CD1c-positive myeloid dendritic cell (primary cell): ENCODE measurements around the gene ARHGAP40.
A peak's percentile ranks its signal among the peaks of the same experiment; 100 is the strongest.

ENCODE experiments used
- DNase-seq: peaks from one replicate; pipeline ENCODE4 v3.0.0-alpha.2; 2016; ENCODE audit errors: extremely low spot score

The ARHGAP40 gene

DNA sequence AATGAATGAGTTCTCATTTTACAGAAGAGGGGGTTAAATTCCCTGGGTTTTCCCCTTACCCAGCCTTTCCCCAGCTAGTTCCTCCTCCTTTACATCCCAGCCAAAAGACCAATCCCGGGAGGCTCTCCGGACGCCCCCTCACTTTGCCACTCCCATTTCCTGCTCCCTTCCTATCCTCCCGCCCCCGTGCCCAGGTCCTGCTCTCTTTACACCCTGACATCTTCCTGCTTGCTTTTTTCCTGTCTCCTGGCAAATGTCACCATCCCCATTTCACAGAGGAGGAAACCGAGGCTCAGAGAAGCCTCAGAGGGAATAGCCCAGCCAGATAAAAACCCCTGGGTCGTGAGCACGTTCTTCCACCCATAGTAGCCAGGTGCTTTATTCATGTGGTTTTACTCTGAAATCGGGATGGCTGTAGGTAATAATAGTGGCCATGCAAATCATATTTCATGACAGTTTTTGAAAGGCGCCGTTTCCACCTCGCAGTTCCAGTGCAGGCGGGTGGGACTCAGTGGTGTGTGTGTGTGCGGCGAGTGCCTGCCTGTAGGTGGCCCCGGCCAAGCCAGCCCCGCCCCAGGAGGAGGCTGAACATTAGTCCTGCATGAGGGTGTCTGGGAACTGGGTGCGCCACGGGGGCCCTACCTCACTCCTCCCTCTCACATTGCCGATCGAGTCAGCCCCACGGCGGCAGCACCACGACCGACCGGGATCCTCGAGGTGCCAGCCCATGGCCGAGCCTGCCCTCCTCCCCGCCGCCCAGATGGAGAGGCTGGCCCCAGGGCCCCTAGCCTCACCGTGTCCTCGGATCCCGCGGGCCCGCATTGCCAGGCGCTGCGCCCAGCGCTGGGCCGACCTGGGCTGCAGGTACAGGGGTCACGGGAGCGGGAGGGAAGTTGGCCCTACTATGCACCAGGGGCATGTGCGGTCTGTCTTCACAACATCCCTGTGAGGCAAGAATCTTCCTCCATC is at the start of gene ARHGAP40:
TSS of gene ARHGAP40 (plus strand) at position 594 of the 969 bp plus-strand sequence.
- DNase-seq = no peak

DNA sequence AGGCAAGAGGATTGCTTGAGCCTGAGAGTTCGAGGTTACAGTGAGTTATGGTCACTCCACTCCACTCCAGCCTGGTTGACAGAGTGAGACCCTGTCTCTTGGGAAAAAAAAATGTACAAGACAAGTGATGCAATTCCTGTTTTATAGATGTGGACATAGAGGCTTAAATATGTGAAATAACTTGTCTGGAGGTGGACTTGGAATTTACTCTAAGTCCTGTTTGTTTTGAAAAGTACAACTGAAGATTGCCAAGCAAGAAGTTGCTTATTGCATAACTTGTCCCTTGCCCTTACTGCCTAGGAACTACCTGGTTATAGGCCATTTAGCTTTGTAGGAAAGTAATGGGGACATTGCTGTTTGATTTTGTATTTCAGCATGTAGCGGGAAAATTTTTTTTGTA is 46.6 kb upstream of the ARHGAP40 start:
- DNase-seq = no peak

DNA sequence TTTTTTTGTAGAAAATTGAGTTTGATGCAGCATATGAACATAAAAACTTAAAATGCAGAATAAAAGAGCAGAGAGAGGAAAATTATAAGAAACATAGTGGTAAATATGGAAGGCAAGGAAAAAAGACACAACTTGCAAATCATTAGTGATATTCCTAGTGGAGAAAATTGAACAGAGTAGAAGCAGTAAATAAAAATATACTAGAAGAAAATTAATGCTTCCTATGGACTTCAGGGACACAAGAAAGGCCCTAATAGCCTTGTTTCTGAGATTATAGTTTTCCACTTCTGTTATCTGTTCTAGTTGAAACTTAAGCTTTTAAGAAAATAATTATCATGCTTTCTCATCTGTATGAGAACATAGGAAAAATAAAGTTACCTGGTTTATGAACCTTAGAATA is 46.2 kb upstream of the ARHGAP40 start:
- DNase-seq = no peak

DNA sequence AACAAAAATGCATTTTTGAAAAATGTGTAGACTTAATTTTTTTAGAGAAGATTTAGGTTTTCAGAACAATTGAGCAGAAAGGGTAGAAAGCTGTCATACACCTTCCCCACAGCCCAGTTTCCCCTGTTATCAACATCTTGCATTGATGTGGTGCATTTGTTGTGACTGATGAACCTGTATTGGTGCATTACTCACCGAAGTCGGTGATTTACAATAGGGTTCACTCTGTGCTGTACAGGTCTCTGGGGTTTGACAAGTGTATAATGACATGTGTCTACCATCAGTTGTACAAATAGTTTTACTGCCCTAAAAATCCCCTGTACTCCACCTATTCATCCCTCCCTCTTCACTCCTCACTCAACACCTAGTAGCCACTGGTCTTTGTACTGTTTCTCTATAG is 44.4 kb upstream of the ARHGAP40 start:
- DNase-seq = no peak

DNA sequence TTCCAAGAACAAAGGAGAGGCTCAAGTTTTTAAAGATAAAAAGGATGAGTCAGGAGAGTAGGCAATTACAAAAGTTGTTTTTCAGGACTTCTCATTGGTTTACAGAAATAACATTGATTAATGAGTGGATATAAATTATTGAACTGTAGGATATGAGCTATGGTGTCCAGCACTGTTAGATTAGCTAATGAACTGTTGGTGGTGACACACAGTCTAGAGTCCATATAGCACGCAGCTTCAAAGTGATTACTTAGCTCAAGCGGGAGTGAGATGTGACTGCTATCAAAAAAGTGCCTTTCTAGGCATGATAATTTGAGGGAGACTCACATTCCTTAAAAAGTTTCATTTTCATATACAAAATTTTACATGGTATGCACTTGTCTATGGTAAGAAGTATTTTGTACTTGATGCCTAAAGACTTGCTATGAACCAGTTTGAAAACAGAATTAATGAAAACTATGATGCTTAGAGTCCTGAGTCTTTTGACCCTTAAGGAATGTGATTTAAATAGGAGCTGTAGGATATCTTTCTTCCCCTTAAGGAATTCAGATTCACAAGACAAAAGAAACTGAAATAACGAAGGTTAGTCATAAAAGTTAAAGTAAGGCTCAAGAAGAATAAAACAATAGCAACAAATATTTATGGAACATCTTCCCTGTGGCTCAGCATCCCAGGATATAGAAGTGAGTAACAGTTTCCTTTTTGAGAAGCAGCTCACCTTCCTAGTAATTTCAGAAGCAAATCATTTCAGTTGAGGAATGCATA is 42.8 kb upstream of the ARHGAP40 start:
- no peak for DNase-seq

DNA sequence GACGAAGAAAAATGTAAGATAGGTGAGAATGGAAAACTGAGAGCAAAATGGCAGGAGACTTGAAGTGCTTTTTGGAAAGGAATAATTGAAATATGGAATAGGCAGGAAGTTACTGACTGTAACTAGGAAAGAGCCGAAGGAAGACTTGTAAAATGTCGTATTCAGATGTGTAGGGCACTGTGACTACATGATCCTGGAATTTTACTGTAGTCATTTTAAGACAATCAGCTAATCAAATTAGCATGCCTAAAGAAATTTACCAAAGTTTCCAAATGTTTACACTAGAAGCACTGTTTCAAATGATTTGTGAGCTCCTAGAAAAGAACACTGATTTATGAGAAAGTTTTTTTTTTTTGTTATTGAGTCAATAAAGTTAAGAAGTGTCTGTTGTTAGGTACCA is 41.8 kb upstream of the ARHGAP40 start:
- no peak for DNase-seq

DNA sequence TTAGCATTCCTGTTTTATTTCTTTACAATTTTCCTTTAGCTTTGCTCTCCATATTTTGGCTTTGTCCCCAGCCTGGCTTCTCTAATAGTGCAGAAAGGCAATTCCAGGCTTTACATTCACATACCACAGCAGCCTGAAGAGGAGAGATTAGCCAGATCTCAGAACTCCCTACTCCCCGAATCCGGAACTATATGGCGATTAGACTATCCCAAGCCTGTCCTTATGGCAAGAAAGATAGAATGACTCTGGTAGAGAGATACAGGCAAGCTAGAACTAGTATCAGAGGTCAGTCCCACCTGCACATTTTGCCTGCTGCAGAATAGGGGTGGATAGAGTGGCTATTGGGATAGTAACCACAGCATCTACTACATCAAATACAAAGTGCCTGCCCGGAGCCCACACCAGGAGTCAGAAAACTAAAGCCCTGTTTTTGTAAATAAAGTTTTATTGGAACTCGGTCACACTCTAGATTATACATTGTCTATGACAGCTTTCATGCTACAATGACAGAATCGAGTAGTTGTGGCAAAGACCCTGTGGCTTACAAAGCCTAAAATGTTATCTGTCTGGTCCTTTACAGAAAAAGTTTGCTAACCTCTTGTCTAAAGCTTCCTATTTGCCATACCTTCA is 37.7 kb upstream of the ARHGAP40 start:
- DNase-seq = no peak

DNA sequence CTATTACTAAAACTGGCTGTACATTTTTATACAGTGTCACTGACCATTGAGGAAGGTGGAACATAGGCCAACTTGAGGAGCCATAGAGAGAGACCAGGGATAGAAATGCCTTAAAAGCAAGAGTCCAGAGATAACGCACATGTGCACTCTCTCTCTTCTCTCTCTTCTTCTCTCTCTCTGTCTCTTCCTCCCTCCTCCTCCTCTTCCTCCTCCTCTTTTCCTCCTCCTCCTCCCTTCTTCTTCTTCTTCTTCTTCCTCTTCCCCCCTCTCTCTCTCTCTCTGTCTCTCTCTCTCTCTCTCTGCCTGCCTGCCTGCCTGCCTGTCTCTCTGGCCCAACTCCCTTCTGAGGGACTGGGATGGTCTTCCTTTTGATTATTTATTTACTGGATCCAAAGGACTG is 36.9 kb upstream of the ARHGAP40 start:
- DNase-seq = no peak

DNA sequence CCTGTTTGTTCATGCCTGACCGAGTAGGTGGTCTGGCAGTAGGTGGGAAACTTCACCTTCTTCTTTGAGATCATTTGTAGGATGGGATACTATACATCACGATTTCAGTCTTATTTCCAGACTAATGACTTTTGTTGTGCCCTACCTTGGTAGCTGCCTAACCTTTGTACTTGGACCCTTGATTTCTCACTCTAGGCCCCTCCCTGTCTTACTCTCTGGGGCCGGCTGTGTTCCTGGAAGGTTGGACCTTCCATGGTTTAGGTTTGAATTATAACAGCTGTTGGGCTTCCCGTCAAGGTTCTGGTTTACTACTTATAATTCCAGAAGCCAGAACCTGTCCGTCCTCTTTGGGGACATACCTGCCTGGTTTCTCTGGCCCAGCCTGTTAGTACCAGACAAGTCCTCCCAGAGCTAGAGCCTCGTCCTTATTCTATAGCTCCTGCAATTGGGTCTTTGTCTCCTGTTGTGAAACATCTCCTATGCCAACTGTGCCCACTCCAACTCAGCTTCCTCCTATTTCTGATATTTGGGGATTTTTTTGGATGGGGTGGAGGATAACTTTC is 35.5 kb upstream of the ARHGAP40 start:
- DNase-seq = no peak

DNA sequence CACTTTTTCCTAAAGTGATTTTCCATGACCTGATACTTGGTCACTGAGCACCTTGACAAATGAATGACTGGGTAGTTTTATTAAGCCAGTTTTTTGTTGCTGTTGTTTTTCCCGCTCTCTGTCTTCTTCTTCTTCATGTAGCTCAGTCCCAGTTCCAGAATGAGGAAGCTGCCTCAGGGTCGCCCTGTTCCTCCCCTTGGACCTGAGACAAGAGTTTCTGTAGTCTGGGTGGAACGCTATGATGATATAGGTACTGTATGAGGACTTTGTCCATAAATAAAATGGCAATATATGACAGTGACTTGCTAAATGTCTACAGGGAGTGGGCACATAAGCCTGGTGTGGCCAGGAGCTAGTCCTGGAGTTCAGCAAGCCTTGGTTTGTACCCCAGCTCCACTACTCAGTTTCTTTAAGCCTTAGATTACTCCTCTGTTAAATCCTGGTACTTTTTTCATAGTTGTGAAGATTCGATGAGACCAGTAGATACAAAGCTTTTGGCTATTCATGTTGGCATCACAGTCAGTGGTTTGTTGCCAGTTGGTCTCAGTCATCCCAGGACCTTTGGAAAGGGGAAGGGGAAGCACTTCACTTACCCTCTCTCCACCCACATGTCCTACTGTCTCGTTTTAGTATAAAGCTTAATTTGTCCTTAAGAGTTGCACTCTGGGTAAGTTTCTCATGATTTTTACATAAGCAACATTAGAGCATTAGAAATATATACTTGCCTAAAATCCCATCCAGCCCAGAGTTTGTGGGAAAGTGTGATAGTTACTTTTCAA is 31.7 kb upstream of the ARHGAP40 start:
- DNase-seq = peak; percentile 75

DNA sequence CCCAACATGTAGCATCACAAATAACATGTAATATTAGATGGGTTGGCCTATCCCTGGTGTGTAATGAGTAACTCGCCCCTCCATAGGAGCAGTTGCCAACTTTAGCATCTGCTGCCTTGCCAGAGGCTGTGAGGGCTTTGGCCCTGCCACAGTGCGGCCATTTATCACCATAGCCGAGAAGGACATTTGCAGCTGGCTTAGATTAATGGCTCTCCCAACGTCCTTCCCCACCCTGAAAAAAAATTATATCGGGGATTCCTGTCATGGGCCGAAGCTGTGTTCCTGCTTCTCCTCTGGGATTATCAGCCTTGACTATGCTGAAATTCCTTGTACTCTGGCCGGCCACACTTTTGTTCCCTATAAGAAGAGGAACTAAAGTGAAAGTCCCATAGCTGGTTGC is 28.2 kb upstream of the ARHGAP40 start:
- DNase-seq = peak; percentile 11

DNA sequence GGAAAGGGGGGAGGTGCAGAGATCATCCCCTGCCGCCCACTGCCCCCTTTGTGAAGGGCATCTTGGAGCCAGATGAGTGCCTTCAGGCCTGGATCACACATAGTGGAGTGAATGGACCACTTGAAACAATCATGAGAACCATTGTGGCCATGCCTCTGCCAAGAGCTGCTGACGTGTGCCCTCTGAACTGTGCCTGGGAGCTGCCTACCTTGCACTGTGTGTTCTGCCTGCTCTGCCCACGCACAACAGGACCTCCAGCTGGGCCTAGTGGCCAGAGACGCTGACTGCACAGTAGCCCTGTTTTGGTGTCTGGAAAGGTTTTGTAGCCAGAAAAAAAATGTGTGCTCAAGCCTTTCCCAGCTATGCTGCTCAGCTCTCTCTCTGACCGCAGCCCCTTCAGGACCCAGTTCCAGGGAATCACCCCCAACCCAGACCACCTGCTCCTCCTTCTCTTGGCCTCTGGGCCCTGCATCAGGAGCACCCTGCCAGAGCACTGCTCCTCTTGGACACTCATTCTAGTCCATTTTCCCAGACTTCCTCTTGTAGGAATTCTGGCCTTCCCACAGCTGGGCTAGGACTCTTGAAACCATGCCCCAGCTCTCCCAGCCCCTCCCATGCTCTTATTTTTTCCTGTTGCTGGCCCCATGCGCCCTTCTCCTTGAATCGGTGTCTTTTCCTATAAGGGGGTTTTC is 22.2 kb upstream of the ARHGAP40 start:
- DNase-seq = no peak

DNA sequence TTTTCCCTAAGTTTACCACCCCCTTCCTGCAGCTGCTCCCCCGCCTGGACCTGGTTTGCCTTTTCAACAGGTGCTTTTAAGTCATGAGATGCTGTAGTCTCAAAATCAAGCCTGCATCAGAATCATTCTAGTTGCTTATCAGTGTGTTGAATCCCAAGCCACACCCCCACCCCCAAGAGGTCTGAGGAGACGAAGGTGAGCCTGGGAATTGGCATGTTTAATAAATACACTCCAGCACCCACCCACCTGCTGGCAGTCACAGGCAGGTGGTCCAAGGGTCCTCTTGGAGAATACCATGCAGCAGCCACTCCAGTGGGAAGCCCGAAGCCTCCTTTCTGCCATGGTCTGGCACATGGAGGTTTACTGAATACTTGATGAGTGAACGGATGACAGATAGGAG is 21.7 kb upstream of the ARHGAP40 start:
- DNase-seq = no peak

DNA sequence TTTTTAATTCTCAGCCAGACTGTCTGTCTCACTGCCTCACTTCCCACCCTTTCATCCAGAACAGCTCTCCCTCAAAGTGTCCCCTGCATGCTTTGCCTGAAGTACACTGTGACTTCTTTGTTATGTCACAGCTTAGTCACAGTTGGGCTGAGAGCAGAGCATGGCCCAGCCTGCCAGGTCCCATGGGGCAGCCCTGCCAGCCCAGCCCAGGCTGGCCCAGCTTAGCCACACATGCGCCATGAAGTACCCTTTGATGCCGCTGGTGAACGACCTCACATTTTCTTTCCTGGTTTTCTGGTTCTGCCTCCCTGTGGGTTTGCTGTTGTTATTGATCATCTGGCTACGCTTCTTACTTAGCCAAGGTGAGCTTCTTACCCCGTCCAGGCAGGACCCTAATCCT is 20.6 kb upstream of the ARHGAP40 start, which contains the start of gene ADIG:
TSS of gene ADIG (plus strand) at position 185 of the 400 bp plus-strand sequence. CDS start at position 239, 54 bp downstream.
- DNase-seq = no peak

DNA sequence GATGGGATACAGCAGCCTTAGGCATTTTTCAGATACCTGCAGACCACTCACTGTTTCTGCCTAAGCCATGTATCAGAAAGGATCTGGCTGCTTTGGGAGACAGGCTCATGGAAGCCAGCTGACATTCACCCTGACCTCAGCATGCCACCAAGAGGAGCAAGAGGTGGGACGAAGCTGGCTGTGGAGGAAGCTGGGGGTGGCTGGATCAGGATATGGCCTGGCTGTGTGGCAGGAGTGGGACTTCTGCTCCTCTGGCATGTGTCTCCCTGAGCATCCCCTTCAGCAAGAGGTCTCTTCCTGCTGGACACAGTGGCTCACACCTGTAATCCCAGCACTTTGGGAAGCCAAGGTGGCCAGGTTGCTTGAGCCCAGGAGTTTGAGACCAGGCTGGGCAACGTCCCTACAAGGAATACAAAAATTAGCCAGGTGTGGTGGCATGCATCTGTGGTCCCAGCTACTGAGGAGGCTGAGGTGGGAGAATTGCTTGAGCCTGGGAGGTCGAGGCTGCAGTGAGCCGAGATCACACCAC is 19.7 kb upstream of the ARHGAP40 start:
- no peak for DNase-seq

DNA sequence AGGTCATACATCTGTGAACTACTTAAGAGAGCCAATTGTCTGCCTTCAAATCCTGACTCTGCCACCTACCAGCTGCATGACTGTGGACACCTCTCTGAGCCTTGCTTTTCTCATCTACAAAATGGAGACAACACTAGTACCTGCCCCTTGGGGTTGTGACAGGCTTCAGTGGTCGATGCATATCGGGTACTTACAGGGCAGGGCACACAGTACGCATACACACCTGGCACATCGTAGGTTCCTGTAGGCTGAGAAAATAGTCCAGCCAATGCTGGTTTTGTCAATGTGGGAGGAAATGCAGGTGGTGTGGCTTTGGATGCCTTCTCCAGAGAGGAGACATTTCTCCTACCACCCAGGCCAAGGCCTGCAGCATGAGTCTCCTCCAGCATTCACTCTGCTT is 18.3 kb upstream of the ARHGAP40 start:
- DNase-seq = no peak

DNA sequence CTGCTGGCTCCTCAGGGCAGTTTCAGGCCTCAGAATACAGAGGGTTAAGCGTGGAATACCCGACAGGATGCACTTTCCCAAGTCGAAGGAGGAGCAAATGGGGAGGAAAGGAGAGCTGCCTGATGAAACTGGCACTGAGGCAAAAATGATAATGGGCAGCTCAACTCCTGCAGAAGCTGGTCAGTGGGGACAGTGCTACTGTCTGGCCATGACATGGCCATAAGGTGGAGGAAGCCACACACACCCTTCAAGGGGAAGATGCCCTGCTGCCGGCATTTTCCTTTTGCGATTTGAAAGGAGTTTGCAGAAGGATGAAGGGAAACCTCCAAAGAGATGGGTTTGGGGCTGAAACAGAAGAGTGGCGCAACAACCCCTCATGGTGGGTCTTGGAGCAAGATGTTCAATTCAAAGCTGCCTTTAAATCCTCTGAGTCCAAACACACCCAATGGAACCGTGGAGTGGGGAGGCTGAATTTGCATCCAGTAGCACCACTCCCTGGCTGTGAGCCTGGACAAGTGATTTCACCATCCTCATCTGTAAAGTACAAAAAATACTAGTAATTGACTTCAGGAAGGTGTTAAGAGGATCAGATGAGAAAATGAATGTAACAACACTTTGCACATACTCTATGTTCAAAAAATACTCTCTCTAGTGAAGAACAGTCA is 17.4 kb upstream of the ARHGAP40 start:
- no peak for DNase-seq

DNA sequence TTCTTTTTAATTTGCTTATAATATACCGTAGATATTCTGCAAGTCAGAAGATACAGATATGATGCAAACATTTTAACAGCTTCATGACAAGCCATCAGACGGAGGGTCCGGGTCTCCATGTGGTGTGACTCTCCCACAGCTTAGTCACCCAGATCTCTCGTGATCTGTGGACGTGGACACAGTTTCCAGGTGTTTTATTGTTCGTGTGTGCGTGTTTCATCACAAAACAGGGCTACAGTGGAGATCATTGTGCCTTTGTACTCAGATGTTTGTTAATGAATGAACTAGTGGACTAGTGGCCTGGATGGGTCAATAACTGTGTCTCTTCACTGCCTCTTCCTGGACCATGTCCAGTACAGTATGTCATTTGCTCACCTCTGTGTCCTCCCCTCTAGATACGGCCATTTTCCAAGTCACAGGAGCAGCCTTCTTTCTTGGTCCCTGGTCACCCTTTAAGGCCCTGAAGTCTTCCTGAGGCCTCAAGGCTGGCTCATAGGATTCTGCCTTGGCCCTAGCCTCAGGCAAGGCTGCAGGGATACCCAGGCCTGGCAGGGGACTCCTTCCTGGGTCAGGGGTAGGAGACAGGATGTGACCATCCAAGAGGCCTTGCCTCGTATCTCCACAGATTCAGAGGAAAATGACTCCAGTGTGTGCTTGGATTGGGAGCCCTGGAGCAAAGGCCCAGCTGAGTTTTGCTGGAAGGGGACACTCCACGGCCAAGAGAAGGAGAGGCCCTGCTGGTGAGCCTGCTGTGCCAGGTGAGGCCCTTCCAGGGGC is 16.0 kb upstream of the ARHGAP40 start:
- DNase-seq = no peak

DNA sequence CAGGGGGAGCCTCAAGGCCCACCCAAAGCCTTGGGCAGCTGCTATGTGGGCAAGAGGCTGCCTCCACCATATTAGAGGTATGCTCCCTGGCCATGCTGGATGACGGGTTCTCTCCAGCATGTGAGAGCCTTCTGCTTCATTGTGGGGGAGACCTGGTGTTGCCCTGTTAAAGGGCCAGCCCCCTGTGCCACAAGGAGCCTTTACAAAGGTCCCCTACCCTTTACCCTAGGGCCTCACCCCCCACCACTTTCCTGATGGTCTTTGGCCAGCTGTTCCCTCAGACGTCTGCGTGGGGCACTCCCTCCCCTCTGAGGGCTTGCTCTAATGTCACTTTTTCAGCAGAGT is 15.5 kb upstream of the ARHGAP40 start:
- no peak for DNase-seq
